OCI-LY7 (cell line): ENCODE measurements around the gene CREB1. TPM values are rescaled to one million over a fixed set of nuclear protein-coding genes. Genes with fewer than 3 reads are reported as not detected.

Experiments
- BruUV-seq: library from RNA; stranded (reverse); fragments of 400-500 nt; replicated peaks from 2 replicates; lab custom pipeline; 2021; lab: Mats Ljungman, UMichigan
- CTCF ChIA-PET: fragments of 300-600 bp; sonication (Branson Sonifier 250); formaldehyde crosslinking; loops from one replicate; lab custom pipeline; 2022; ENCODE audit warnings: antibody characterized with exemption; ENCODE audit not compliant: unreplicated experiment; lab: Charles Lee
- POLR2A ChIA-PET: fragments of 300-600 bp; sonication (Branson Sonifier 250); formaldehyde crosslinking; loops from one replicate; lab custom pipeline; 2022; ENCODE audit warnings: antibody characterized with exemption; lab: Charles Lee
- DNase-seq: peaks from one replicate; pipeline ENCODE4 v3.0.0-alpha.2; 2015; ENCODE audit warnings: low spot score
- H2AFZ ChIP-seq: fragments of 200-600 bp; sonication (generic), shearing (Covaris generic); 2 replicates; pipeline ENCODE4 v1.6.1; 2014; ENCODE audit warnings: mild to moderate bottlenecking, antibody characterized with exemption, low read length, moderate library complexity
- H3K27ac ChIP-seq: fragments of 200-600 bp; sonication (generic); 2 replicates; pipeline ENCODE4 v1.5.1; 2014; ENCODE audit warnings: mixed run types, low read depth, mild to moderate bottlenecking, moderate library complexity, low read length, inconsistent platforms; ENCODE audit not compliant: poor library complexity, severe bottlenecking
- H3K36me3 ChIP-seq: fragments of 200-600 bp; sonication (generic); 2 replicates; pipeline ENCODE4 v1.6.1; 2014; ENCODE audit warnings: mild to moderate bottlenecking, antibody characterized with exemption, low read length, moderate library complexity, mixed read lengths; ENCODE audit not compliant: insufficient read depth
- H3K4me1 ChIP-seq: fragments of 200-600 bp; sonication (generic); 2 replicates; pipeline ENCODE4 v1.5.1; 2014; ENCODE audit warnings: mild to moderate bottlenecking, low read length; ENCODE audit not compliant: insufficient read depth, poor library complexity, severe bottlenecking
- H3K4me2 ChIP-seq: fragments of 200-600 bp; sonication (generic); 2 replicates; pipeline ENCODE4 v1.6.1; 2014; ENCODE audit warnings: mild to moderate bottlenecking, low read length
- H3K4me3 ChIP-seq: fragments of 200-600 bp; sonication (generic); 2 replicates; pipeline ENCODE4 v1.5.1; 2014; ENCODE audit warnings: mild to moderate bottlenecking, low read depth, low read length; ENCODE audit not compliant: poor library complexity, severe bottlenecking
- H3K79me2 ChIP-seq: fragments of 200-600 bp; sonication (generic); 2 replicates; pipeline ENCODE4 v1.6.1; 2016; ENCODE audit warnings: low read depth, mild to moderate bottlenecking, low read length, moderate library complexity, mixed read lengths; ENCODE audit not compliant: insufficient read depth
- H3K9me2 ChIP-seq: fragments of 200-600 bp; sonication (generic); 2 replicates; pipeline ENCODE4 v1.6.1; 2016; ENCODE audit warnings: mild to moderate bottlenecking, low read length, mixed read lengths; ENCODE audit not compliant: insufficient read depth
- H3K9me3 ChIP-seq: fragments of 200-600 bp; sonication (generic); 2 replicates; pipeline ENCODE4 v1.6.1; 2014; ENCODE audit warnings: mild to moderate bottlenecking, mixed run types, low read length, mixed read lengths
- H4K20me1 ChIP-seq: fragments of 200-600 bp; sonication (generic); 2 replicates; pipeline ENCODE4 v1.6.1; 2014; ENCODE audit warnings: mild to moderate bottlenecking, antibody characterized with exemption, low read length, moderate library complexity, mixed read lengths; ENCODE audit not compliant: insufficient read depth
- EZH2phosphoT487 ChIP-seq: fragments of 200-600 bp; sonication (generic); IDR thresholded peaks from 2 replicates; pipeline ENCODE4 v1.6.1; 2018; ENCODE audit warnings: low read depth, borderline replicate concordance, mild to moderate bottlenecking, mixed run types, antibody characterized with exemption, low read length, moderate library complexity, mixed read lengths
- intact Hi-C: fragments of 100-400 bp; cut with micrococcal nuclease; formaldehyde crosslinking; loops from one replicate; pipeline ENCODE4 v1.10.0; 2022; ENCODE audit not compliant: unreplicated experiment
- total RNA-seq, 2 experiments: library from RNA; depleted of rRNA in 1 of 2; stranded (reverse); fragments of >200 nt in 1 of 2; shearing (Covaris generic) in 1 of 2; gene quantifications; 2 replicates each; pipeline ENCODE4 v1.2.3, GENCODE V29; 2014 to 2022
- TF ChIP-seq, protein P1 (sequence below): fragments of 200-600 bp; sonication (generic); conservative IDR thresholded peaks from 2 replicates; pipeline ENCODE4 v1.5.1; 2014; ENCODE audit warnings: mild to moderate bottlenecking, antibody characterized with exemption, low read length, moderate library complexity, mixed read lengths

Gene CREB1
- total RNA-seq, 2 experiments from 2014 or later: 54.3 to 84.9 TPM

- no peak for DNase-seq
Observed at GRCh38 chr2:207600231-207600630, 70.5 kb downstream of the CREB1 start.

DNA sequence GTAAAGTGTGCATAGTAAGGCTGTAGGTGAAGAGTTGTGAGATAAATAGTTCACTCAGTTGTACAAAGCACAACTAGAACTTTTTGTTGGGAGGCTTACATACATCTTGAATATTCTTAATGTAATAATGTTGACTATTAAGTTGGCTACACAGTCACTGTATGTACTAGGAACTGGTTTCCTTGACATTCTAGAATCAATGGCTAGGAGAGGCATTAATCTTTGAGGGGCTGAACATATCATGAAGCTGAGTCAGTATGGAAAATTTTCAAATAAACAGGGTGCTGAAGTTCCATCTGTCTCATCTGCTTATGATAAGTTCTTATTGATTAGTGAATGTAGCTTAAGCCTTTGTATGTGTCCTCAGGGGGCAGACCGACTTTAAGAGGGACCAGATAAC, 72.0 kb downstream of the CREB1 start:
- no peak overlapping the region for H3K27ac ChIP-seq
- BruUV-seq: no TSS peak
- H2AFZ ChIP-seq: no peak overlapping the region
- POLR2A ChIA-PET: interaction anchor here (0.7 to 0.9 kb wide), 2 partner anchors 14 to 37 kb away, joined by 3 read pairs; no protein-coding TSS in a partner anchor
- H3K79me2 ChIP-seq: no peaks in the 10 kb centered on the region; the same call in 1 of the 2 replicates
- H4K20me1 ChIP-seq: no peaks in the 10 kb centered on the region
- no peak overlapping the region for H3K4me2 ChIP-seq
- H3K4me1 ChIP-seq: no peaks in the 10 kb centered on the region
- no peak for TF ChIP-seq EZH2phosphoT487
- TF ChIP-seq, protein P1, sequence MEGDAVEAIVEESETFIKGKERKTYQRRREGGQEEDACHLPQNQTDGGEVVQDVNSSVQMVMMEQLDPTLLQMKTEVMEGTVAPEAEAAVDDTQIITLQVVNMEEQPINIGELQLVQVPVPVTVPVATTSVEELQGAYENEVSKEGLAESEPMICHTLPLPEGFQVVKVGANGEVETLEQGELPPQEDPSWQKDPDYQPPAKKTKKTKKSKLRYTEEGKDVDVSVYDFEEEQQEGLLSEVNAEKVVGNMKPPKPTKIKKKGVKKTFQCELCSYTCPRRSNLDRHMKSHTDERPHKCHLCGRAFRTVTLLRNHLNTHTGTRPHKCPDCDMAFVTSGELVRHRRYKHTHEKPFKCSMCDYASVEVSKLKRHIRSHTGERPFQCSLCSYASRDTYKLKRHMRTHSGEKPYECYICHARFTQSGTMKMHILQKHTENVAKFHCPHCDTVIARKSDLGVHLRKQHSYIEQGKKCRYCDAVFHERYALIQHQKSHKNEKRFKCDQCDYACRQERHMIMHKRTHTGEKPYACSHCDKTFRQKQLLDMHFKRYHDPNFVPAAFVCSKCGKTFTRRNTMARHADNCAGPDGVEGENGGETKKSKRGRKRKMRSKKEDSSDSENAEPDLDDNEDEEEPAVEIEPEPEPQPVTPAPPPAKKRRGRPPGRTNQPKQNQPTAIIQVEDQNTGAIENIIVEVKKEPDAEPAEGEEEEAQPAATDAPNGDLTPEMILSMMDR: no peak
- CTCF ChIA-PET: no interaction called here
- no peaks in the 10 kb centered on the region for H3K9me3 ChIP-seq
- no peaks in the 10 kb centered on the region for H3K9me2 ChIP-seq
- no peak for DNase-seq
- intact Hi-C loops: no loop called here
- H3K36me3 ChIP-seq: peaks cover 76% of the 10 kb centered on the region
- no peak overlapping the region for H3K4me3 ChIP-seq

More at GRCh38 chr2:207600231-207600630, 70.5 kb downstream of the CREB1 start:
- peaks cover 81% of the 10 kb centered on the region for H3K36me3 ChIP-seq
- CTCF ChIA-PET: no interaction called here
- H3K9me2 ChIP-seq: no peaks in the 10 kb centered on the region
- POLR2A ChIA-PET: interaction anchor here (0.7 to 2.5 kb wide), 2 partner anchors 8 to 124 kb away, joined by 3 to 9 read pairs; no protein-coding TSS in a partner anchor
- no peaks in the 10 kb centered on the region for H3K9me3 ChIP-seq
- no TSS peak for BruUV-seq
- H3K27ac ChIP-seq: no peak overlapping the region
- intact Hi-C loops: no loop called here
- H3K4me3 ChIP-seq: no peak overlapping the region
- peaks cover 2% of the 10 kb centered on the region for H3K4me1 ChIP-seq
- no peak overlapping the region for H3K4me2 ChIP-seq
- H2AFZ ChIP-seq: no peak overlapping the region
- no peaks in the 10 kb centered on the region for H4K20me1 ChIP-seq
- H3K79me2 ChIP-seq: no peaks in the 10 kb centered on the region; the same call in 1 of the 2 replicates
- TF ChIP-seq EZH2phosphoT487: no peak
- TF ChIP-seq, protein P1: no peak

GRCh38 chr2:207603486-207603885, 73.7 kb downstream of the CREB1 start:
- no peak overlapping the region for H3K4me2 ChIP-seq
- H4K20me1 ChIP-seq: no peaks in the 10 kb centered on the region
- no peak overlapping the region for H3K4me3 ChIP-seq
- TF ChIP-seq EZH2phosphoT487: no peak
- TF ChIP-seq, protein P1: no peak
- ChIA-PET POLR2A (no interaction called here), CTCF (no interaction called here)
- H3K36me3 ChIP-seq: peaks cover 76% of the 10 kb centered on the region
- H3K9me3 ChIP-seq: no peaks in the 10 kb centered on the region
- DNase-seq: no peak
- no TSS peak for BruUV-seq
- no peak overlapping the region for H2AFZ ChIP-seq
- no peaks in the 10 kb centered on the region for H3K9me2 ChIP-seq
- no peaks in the 10 kb centered on the region; the same call in 1 of the 2 replicates for H3K79me2 ChIP-seq
- no peak overlapping the region for H3K27ac ChIP-seq
- intact Hi-C loops: no loop called here
- no peaks in the 10 kb centered on the region for H3K4me1 ChIP-seq
